HEK293 (cell line): ENCODE measurements around the gene VPS11.

Source experiments
- CTCF ChIA-PET: fragments of 350-600 bp; formaldehyde crosslinking; extraction: SDS; loops from one replicate; lab custom pipeline; 2021; ENCODE audit warnings: antibody characterized with exemption; lab: Yijun Ruan, JAX
- POLR2A ChIA-PET: fragments of 300-600 bp; formaldehyde crosslinking; extraction: SDS; loops from one replicate; lab custom pipeline; 2020; ENCODE audit warnings: antibody characterized with exemption, inconsistent platforms; lab: Yijun Ruan, JAX
- H3K27ac ChIP-seq: fragments of 200-500 bp; sonication (Bioruptor generic); 2 replicates; pipeline ENCODE4 v1.5.1; 2014; ENCODE audit warnings: low read depth, low read length, control low read depth, inconsistent platforms; ENCODE audit errors: extremely low read depth
- H3K36me3 ChIP-seq, 2 experiments: fragments of 200-500 bp in 1 of 2; sonication (Bioruptor generic) in 1 of 2; 1 replicate in 1 of 2; 2 replicates in 1 of 2; pipeline ENCODE4 v1.5.1; 2014 to 2017; ENCODE audit warnings: inconsistent platforms in 2 of 2, low read length in 2 of 2; ENCODE audit not compliant: control insufficient read depth in 2 of 2, insufficient read depth in 1 of 2
- H3K4me1 ChIP-seq: fragments of 200-500 bp; sonication (Bioruptor generic); 2 replicates; pipeline ENCODE4 v1.5.1; 2014; ENCODE audit warnings: mild to moderate bottlenecking, low read length, inconsistent platforms; ENCODE audit not compliant: control insufficient read depth, insufficient read depth
- H3K4me3 ChIP-seq: 2 replicates; pipeline ENCODE4 v1.5.1; 2011; ENCODE audit warnings: low read depth, mild to moderate bottlenecking, control low read depth, low read length, moderate library complexity
- H3K9me3 ChIP-seq: fragments of 200-500 bp; sonication (Bioruptor generic); 2 replicates; pipeline ENCODE4 v1.5.1; 2014; ENCODE audit warnings: low read depth, low read length, inconsistent platforms; ENCODE audit not compliant: control insufficient read depth, insufficient read depth
- KLF7 ChIP-seq: fragments of 450-650 bp; formaldehyde crosslinking; IDR thresholded peaks from 2 replicates; pipeline ENCODE4 v1.5.1; 2016; ENCODE audit warnings: missing biosample characterization, missing genetic modification characterization, borderline replicate concordance
- PRDM2 ChIP-seq: fragments of 450-650 bp; formaldehyde crosslinking; IDR thresholded peaks from 2 replicates; pipeline ENCODE4 v1.5.1; 2016; ENCODE audit warnings: missing biosample characterization, missing genetic modification characterization, borderline replicate concordance
- RBAK ChIP-seq: fragments of 450-650 bp; formaldehyde crosslinking; IDR thresholded peaks from 2 replicates; pipeline ENCODE4 v1.5.1; 2016; ENCODE audit warnings: missing biosample characterization, missing genetic modification characterization
- REST ChIP-seq: fragments of 450-650 bp; formaldehyde crosslinking; IDR thresholded peaks from 2 replicates; pipeline ENCODE4 v1.5.1; 2016; ENCODE audit warnings: missing biosample characterization, missing genetic modification characterization
- SCRT2 ChIP-seq: fragments of 450-650 bp; formaldehyde crosslinking; IDR thresholded peaks from 2 replicates; pipeline ENCODE4 v1.5.1; 2016; ENCODE audit warnings: missing biosample characterization, missing genetic modification characterization
- TRIM28 ChIP-seq: IDR thresholded peaks from 2 replicates; pipeline ENCODE4 v1.6.1; 2011; ENCODE audit warnings: low read length, control low read depth, borderline replicate concordance
- ZEB2 ChIP-seq: fragments of 450-650 bp; formaldehyde crosslinking; IDR thresholded peaks from 2 replicates; pipeline ENCODE4 v1.5.1; 2016; ENCODE audit warnings: missing biosample characterization, missing genetic modification characterization
- ZNF175 ChIP-seq: fragments of 450-650 bp; formaldehyde crosslinking; IDR thresholded peaks from 2 replicates; pipeline ENCODE4 v1.5.1; 2016; ENCODE audit warnings: missing biosample characterization, missing genetic modification characterization
- ZNF280C ChIP-seq: fragments of 450-650 bp; formaldehyde crosslinking; IDR thresholded peaks from 2 replicates; pipeline ENCODE4 v1.5.1; 2016; ENCODE audit warnings: missing biosample characterization, missing genetic modification characterization
- ZNF292 ChIP-seq: fragments of 450-650 bp; formaldehyde crosslinking; IDR thresholded peaks from 2 replicates; pipeline ENCODE4 v1.5.1; 2016; ENCODE audit warnings: low read depth, missing biosample characterization, missing genetic modification characterization, borderline replicate concordance
- ZNF335 ChIP-seq: fragments of 450-650 bp; formaldehyde crosslinking; conservative IDR thresholded peaks from 2 replicates; pipeline ENCODE4 v1.5.1; 2016; ENCODE audit warnings: missing biosample characterization, missing genetic modification characterization
- ZNF513 ChIP-seq: fragments of 450-650 bp; IDR thresholded peaks from 2 replicates; pipeline ENCODE4 v1.5.1; 2018; ENCODE audit warnings: missing biosample characterization, missing genetic modification characterization
- ZNF518A ChIP-seq: fragments of 450-650 bp; formaldehyde crosslinking; conservative IDR thresholded peaks from 2 replicates; pipeline ENCODE4 v1.5.1; 2016; ENCODE audit warnings: low read depth, missing biosample characterization, missing genetic modification characterization
- ZNF658 ChIP-seq: fragments of 450-650 bp; formaldehyde crosslinking; IDR thresholded peaks from 2 replicates; pipeline ENCODE4; 2016; ENCODE audit warnings: missing biosample characterization, missing genetic modification characterization
- ZNF660 ChIP-seq: fragments of 450-650 bp; IDR thresholded peaks from 2 replicates; pipeline ENCODE4 v1.5.1; 2018; ENCODE audit warnings: missing biosample characterization, mild to moderate bottlenecking, missing genetic modification characterization
- ZNF768 ChIP-seq: fragments of 450-650 bp; formaldehyde crosslinking; IDR thresholded peaks from 2 replicates; pipeline ENCODE4 v1.5.1; 2018; ENCODE audit warnings: missing biosample characterization, mild to moderate bottlenecking, missing genetic modification characterization
- ZNF791 ChIP-seq: fragments of 450-650 bp; formaldehyde crosslinking; IDR thresholded peaks from 2 replicates; pipeline ENCODE4 v1.5.1; 2016; ENCODE audit warnings: missing biosample characterization, missing genetic modification characterization
- ZSCAN30 ChIP-seq: fragments of 450-650 bp; IDR thresholded peaks from 2 replicates; pipeline ENCODE4 v1.5.1; 2018; ENCODE audit warnings: missing biosample characterization, mild to moderate bottlenecking, missing genetic modification characterization, moderate library complexity

VPS11 gene

GRCh38 chr11:119101759-119102423, 34.3 kb downstream of the VPS11 start, which contains the start of gene DPAGT1:
Gene DPAGT1, minus strand, starts transcription at chr11:119101853. Its CDS starts 198 bp downstream, at chr11:119101655.
- Histone ChIP-seq H3K9me3 (no peaks in the 10 kb centered on the region), H3K4me3 (peak within 1 kb of the TSS; percentile 63), H3K36me3 (peaks cover 0 to 22% of the 10 kb centered on the region in 2 experiments; a peak in 1 of 3 replicates), H3K27ac (peak within 1 kb of the TSS; percentile 53), H3K4me1 (no peaks in the 10 kb centered on the region)
- POLR2A ChIA-PET: interaction anchor here (0.6 to 1.8 kb wide), 19 partner anchors 8 to 510 kb away, joined by 3 to 22 read pairs (median 5); partner anchors contain the start of genes HINFP, HMBS, HYOU1 and MCAM
- CTCF ChIA-PET: interaction anchor here (0.8 to 2.3 kb wide), 11 partner anchors 21 to 412 kb away, joined by 3 to 7 read pairs (median 4); partner anchors contain the start of genes NLRX1, RPS25 and VPS11
- TF ChIP-seq TRIM28 (no peak), ZNF292 (tag by site-specific recombination) (no peak), ZSCAN30 (tag by site-specific recombination) (peak; percentile 4; the same call in 1 of the 2 replicates), ZNF658 (tag by site-specific recombination) (no peak), ZNF280C (tag by site-specific recombination) (no peak), ZNF513 (tag by site-specific recombination) (no peak), KLF7 (no peak), ZNF660 (tag by site-specific recombination) (peak; percentile 49), ZNF791 (tag by site-specific recombination) (no peak), ZNF175 (no peak), ZNF768 (tag by site-specific recombination) (no peak), ZNF518A (tag by site-specific recombination) (peak; percentile 83), SCRT2 (tag by site-specific recombination) (peak; percentile 99), RBAK (tag by site-specific recombination) (no peak), PRDM2 (no peak), ZNF335 (tag by site-specific recombination) (peak; percentile 89; the same call in 1 of the 2 replicates), REST (tag by site-specific recombination) (no peak), ZEB2 (tag by site-specific recombination) (peak; percentile 94)
